Sigmoid colon (tissue), 4 donors: ENCODE measurements around the gene BCOR.

Experiments
- EP300 ChIP-seq, 4 donors: sonication (generic); formaldehyde crosslinking; IDR thresholded peaks; one replicate each; pipeline ENCODE4 v1.6.1; 2017; ENCODE audit warnings: antibody characterized with exemption in 4 of 4
- POLR2A ChIP-seq, 2 donors: fragments of 450-650 bp; IDR thresholded peaks; one replicate each; pipeline ENCODE4 v1.6.1; 2016; ENCODE audit warnings: antibody characterized with exemption in 2 of 2, mild to moderate bottlenecking in 2 of 2, moderate library complexity in 2 of 2
- TF ChIP-seq, protein P1 (sequence below), 4 experiments: fragments of 450-650 bp in 3 of 4; fragments of 200-600 bp in 1 of 4; IDR thresholded peaks; one replicate each; pipeline ENCODE4 v1.5.1; 2016 to 2019; ENCODE audit warnings: antibody characterized with exemption in 4 of 4, mild to moderate bottlenecking in 3 of 4, moderate library complexity in 2 of 4

DNA sequence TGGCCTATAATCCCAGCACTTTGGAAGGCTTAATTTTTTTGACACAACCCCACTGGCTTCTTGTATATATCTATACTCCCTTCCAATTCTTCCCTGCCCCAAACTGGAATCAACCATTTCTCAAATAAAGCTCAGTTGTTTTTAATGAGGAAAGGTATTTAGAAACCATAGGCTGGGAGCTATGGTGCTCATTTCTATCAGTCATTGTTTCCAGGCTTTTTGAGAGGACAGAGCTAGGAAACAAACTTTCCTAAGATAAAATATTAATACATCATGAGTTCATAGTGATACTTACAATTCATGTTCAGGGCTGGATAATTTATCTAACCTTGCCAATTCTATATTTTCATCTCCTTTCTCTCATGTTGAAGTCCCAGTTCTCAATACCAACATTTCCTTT is 50.3 kb downstream of the BCOR start:
- TF ChIP-seq, protein P1, sequence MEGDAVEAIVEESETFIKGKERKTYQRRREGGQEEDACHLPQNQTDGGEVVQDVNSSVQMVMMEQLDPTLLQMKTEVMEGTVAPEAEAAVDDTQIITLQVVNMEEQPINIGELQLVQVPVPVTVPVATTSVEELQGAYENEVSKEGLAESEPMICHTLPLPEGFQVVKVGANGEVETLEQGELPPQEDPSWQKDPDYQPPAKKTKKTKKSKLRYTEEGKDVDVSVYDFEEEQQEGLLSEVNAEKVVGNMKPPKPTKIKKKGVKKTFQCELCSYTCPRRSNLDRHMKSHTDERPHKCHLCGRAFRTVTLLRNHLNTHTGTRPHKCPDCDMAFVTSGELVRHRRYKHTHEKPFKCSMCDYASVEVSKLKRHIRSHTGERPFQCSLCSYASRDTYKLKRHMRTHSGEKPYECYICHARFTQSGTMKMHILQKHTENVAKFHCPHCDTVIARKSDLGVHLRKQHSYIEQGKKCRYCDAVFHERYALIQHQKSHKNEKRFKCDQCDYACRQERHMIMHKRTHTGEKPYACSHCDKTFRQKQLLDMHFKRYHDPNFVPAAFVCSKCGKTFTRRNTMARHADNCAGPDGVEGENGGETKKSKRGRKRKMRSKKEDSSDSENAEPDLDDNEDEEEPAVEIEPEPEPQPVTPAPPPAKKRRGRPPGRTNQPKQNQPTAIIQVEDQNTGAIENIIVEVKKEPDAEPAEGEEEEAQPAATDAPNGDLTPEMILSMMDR (IDR thresholded peaks at IDR 0.05), result no peak
- TF ChIP-seq POLR2A (IDR thresholded peaks at IDR 0.05) (no peak), EP300 (IDR thresholded peaks at IDR 0.05) (no peak)
